ENCODE data around the gene ITPR1.

DNA sequence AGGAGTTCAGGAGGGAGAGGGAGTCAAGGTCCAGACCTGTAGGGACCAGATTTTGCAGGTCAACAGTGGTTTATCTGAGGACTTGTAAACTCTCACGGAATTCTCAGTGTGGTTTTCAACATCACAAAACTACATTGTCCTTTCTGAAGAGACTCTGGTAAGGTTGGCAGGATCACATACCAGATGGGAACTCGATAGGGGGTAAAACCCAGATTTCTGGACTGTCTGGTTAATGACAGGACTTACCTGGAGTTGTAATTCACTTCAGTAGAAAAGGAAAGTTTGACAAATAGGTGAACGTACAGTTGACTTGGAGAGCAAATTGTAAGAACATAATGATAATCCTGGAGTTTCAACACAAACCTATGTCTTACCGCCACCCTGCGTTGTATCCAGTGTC is 5.3 kb downstream of the ITPR1 start:
- TF ChIP-seq POLR2AphosphoS5 (IDR thresholded peaks at IDR 0.05; ENCODE audit: borderline replicate concordance, low read depth, low read length) (no peak), EZH2 (IDR thresholded peaks at IDR 0.05) (no peak)

Data from SK-N-MC (cell line).